WTC11 (cell line): ENCODE data around the gene ANG. TPM values are rescaled to one million over a fixed set of nuclear protein-coding genes. Genes with fewer than 3 reads are reported as not detected.

Experiments
- total RNA-seq: library from RNA; stranded (reverse); gene quantifications from 3 replicates; pipeline ENCODE4 v1.2.3, GENCODE V29; 2021
- TF ChIP-seq, protein P1 (sequence below): fragments of 250-450 bp; sonication (Bioruptor Pico); IDR thresholded peaks from 2 replicates; pipeline ENCODE4 v1.8.0; 2021; ENCODE audit warnings: mild to moderate bottlenecking

Gene ANG
- total RNA-seq, 1 experiment from 2014 or later: 4.8 TPM

DNA sequence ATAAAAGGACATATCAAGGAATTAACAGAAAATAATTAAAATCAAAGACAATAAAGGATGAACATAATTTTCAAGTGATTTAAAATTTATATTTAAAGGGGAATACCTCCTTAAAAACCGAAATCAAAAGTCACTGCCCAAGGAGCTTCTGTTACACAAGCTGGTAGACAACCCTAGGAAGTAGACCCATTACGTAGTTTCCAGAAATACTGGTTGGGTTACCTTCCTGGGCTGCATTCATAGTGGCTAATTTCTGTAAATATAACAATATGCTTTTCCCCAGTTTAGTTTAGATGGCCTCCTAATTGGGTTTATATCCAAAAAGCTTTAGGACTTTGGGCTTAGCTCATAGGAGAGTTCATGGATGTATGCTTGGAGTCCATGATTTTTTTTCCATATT lies 55.0 kb downstream of the ANG start (continued):
- TF ChIP-seq, protein P1, sequence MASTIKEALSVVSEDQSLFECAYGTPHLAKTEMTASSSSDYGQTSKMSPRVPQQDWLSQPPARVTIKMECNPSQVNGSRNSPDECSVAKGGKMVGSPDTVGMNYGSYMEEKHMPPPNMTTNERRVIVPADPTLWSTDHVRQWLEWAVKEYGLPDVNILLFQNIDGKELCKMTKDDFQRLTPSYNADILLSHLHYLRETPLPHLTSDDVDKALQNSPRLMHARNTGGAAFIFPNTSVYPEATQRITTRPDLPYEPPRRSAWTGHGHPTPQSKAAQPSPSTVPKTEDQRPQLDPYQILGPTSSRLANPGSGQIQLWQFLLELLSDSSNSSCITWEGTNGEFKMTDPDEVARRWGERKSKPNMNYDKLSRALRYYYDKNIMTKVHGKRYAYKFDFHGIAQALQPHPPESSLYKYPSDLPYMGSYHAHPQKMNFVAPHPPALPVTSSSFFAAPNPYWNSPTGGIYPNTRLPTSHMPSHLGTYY: no peak

Other genes starting within 250 kb of the ANG start
- 33.3 to 40.0 TPM (median 37.3 TPM) in 3 replicates for gene OSGEP, start 234.0 kb upstream of the ANG start, total RNA-seq
- gene APEX1, start 233.5 kb upstream of the ANG start, total RNA-seq: 299 to 324 TPM (median 308 TPM) in 3 replicates
- gene PIP4P1, start 227.3 kb upstream of the ANG start, total RNA-seq: 28.3 to 34.1 TPM (median 29.7 TPM) in 3 replicates
- gene PNP, start 219.4 kb upstream of the ANG start, total RNA-seq: 72.7 to 95.8 TPM (median 75.0 TPM) in 3 replicates
- 0.82 to 1.2 TPM (median 1.0 TPM) in 3 replicates for gene RNASE10, start 183.2 kb upstream of the ANG start, total RNA-seq
- 0.14 TPM in 1 of 3 replicates, not detected in the others for gene RNASE9, start 127.7 kb upstream of the ANG start, total RNA-seq
- gene RNASE11, start 100.8 kb upstream of the ANG start, total RNA-seq: not detected in 3 replicates
- gene RNASE12, start 97.4 kb upstream of the ANG start, total RNA-seq: not detected in 3 replicates
- gene OR6S1, start 47.1 kb upstream of the ANG start, total RNA-seq: not detected in 3 replicates
- gene RNASE4, start 4.2 kb upstream of the ANG start, total RNA-seq: 1.0 to 2.8 TPM (median 2.4 TPM) in 3 replicates
- gene EDDM3A, start 57.1 kb downstream of the ANG start, total RNA-seq: 0.20 TPM in 1 of 3 replicates, not detected in the others
- not detected in 3 replicates for gene EDDM3B, start 79.6 kb downstream of the ANG start, total RNA-seq
- gene RNASE6, start 92.5 kb downstream of the ANG start, total RNA-seq: 0.18 to 0.37 TPM (median 0.18 TPM) in 3 replicates
- 3.4 to 6.2 TPM (median 4.7 TPM) in 3 replicates for gene RNASE1, start 114.1 kb downstream of the ANG start, total RNA-seq
- not detected in 3 replicates for gene RNASE3, start 202.6 kb downstream of the ANG start, total RNA-seq